ENCODE data around the gene CXorf49B.
"Not testable (repeated sequence)": the region's sequence is repeated elsewhere in the genome, so short reads cannot be mapped to it uniquely, and the experiment has no call there.

DNA sequence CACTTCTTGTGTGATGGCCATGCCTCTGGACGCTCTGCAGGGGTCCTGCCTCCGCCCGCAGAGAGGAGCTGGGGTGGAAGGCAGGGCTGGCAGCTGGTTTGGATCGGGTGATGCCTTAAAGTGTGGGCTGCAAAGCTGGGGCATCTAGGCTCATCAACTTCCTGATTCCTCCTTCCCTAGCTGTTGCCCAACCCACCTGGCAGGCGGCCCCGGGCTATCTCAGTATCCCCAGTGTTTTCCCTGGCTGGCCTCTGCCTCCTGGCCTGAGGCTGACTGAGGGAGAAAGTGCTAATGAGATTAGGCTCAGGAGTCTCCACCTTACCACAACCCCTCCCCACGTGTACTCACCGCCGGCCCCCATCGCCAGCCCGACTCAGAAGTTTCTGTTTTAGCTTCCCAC, 1.7 kb downstream of the CXorf49B start:
- TF ChIP-seq, protein P1, sequence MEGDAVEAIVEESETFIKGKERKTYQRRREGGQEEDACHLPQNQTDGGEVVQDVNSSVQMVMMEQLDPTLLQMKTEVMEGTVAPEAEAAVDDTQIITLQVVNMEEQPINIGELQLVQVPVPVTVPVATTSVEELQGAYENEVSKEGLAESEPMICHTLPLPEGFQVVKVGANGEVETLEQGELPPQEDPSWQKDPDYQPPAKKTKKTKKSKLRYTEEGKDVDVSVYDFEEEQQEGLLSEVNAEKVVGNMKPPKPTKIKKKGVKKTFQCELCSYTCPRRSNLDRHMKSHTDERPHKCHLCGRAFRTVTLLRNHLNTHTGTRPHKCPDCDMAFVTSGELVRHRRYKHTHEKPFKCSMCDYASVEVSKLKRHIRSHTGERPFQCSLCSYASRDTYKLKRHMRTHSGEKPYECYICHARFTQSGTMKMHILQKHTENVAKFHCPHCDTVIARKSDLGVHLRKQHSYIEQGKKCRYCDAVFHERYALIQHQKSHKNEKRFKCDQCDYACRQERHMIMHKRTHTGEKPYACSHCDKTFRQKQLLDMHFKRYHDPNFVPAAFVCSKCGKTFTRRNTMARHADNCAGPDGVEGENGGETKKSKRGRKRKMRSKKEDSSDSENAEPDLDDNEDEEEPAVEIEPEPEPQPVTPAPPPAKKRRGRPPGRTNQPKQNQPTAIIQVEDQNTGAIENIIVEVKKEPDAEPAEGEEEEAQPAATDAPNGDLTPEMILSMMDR (conservative IDR thresholded peaks at IDR 0.05), result not testable (repeated sequence)
- TF ChIP-seq ZFX (IDR thresholded peaks at IDR 0.05), result not testable (repeated sequence)
